Measurements from ENCODE around the gene METTL23.

The METTL23 gene

DNA sequence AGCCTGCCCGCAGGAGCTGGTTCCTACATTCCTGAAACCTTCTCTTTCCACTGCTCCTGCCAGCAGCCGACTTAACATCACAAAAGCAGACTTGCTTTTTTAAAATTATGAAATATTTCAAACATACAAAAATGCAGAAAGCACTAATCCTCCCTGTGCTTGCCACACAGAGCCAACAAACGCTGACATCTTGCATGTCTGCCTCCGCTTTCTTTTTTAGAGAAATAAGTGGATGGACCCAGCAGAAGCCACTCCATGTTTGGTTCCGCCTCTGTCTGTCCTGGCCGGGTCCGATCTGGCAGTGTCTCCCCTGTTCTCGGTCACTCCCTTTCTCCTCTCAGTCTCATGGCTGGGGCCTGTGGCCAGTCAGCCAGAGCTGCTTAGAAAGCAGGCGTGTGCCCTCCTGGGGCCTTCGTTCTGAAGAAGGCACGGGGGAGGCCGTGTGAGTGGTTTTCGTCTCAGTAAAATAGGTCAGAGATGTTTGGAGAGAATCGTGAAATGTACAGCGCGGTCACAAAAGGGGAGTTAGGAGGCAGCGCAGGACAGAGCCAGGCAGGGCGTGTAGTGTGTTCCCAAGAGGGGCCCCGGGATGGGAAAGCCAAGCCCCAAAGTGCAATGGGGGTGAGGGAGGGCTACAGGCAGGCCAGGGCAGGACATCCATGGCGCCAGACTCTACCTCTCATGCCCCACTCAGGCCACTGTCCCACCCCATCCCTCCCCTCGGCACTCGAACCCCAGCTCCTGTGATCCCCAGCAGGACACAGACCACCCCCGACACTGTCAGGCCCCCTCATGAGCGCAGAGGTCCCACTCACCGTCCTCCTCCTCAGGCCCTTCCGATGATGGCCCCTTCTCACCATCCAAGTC is 39.1 kb upstream of the METTL23 start:
- no peak overlapping the region for H3K4me3 ChIP-seq (ENCODE audit: low read length)
- peak; percentile 76 for DNase-seq (ENCODE audit: low read depth)
- TF ChIP-seq, protein P1, sequence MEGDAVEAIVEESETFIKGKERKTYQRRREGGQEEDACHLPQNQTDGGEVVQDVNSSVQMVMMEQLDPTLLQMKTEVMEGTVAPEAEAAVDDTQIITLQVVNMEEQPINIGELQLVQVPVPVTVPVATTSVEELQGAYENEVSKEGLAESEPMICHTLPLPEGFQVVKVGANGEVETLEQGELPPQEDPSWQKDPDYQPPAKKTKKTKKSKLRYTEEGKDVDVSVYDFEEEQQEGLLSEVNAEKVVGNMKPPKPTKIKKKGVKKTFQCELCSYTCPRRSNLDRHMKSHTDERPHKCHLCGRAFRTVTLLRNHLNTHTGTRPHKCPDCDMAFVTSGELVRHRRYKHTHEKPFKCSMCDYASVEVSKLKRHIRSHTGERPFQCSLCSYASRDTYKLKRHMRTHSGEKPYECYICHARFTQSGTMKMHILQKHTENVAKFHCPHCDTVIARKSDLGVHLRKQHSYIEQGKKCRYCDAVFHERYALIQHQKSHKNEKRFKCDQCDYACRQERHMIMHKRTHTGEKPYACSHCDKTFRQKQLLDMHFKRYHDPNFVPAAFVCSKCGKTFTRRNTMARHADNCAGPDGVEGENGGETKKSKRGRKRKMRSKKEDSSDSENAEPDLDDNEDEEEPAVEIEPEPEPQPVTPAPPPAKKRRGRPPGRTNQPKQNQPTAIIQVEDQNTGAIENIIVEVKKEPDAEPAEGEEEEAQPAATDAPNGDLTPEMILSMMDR (conservative IDR thresholded peaks at IDR 0.05; ENCODE audit: low read length) = no peak

DNA sequence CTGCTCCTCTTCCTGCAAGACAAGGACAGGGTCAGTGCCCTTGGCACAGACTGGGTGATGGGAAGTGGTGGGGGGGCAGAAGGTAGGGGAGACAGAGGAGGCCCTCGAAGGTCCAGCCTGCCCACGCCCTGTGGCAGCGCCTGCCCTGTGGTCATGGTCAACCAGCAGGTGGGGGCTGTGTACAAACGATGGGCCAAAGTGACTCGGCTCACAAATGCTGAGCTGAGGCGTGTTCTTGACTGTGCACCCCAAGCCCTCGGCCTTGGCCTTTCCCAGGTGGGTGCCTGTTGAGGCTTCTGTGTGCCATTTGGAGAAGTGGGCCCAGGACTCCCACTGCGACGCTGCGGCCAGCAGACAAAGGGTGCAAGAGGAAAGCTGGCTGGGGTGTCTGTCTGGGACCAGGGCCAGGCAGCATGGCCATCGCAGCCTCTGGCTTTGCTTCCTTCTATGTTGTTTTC is 38.4 kb upstream of the METTL23 start:
- H3K4me3 ChIP-seq (ENCODE audit: low read length) = no peak overlapping the region
- no peak for DNase-seq (ENCODE audit: low read depth)
- TF ChIP-seq, protein P1 (conservative IDR thresholded peaks at IDR 0.05; ENCODE audit: low read length) = no peak

DNA sequence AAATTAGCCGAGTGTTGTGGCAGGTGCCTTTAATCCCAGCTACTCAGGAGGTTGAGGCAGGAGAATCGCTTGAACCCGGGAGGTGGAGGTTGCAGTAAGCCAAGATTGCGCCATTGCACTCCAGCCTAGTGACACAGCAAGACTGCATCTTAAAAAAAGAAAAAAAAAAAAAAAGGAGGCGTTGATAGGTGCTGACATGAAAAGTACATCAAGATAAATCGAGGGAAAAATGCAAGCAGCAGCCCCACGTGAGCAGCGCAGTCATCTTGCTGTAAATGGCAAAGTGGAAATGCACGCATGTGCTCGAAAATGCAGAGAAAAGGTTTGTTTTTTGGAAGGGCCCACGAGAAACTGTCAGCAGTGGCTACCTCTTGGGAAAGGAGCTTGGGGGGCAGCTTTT is 36.8 kb upstream of the METTL23 start:
- H3K4me3 ChIP-seq (ENCODE audit: low read length) = no peak overlapping the region
- no peak for DNase-seq (ENCODE audit: low read depth)
- TF ChIP-seq, protein P1 (conservative IDR thresholded peaks at IDR 0.05; ENCODE audit: low read length) = no peak

DNA sequence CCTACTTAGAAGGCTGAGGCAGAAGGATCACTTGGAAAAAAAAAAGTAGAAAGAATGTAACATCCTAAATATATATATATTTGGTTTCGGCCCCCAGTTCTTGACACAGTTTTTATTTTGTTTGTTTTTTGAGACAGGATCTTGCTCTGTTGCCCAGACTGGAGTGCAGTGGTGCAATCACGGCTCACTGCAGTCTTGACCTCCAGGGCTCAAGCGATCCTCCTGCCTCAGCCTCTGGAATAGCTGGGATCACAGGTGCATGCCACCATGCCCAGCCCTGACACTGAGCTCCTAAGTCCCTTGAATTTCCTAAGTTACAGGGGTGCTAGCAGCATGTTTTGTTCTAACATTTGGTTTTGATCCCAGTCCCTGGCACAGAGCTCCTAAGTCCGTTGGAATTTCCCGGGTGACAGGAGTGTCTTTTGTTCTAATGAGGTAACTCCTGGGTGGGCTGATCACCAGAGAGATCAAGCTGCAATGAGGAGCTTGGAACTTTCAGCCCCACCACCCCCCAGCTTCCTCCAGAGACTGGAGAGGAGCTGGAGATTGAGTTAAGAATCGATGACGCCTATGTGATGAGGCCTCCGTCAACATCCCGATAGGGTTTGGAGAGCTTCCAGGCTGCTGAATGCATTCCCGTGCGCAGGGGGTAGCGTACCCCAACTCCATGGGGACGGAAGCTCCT is 35.9 kb upstream of the METTL23 start:
- no peak for DNase-seq (ENCODE audit: low read depth)
- TF ChIP-seq, protein P1 (conservative IDR thresholded peaks at IDR 0.05; ENCODE audit: low read length) = no peak
- no peak overlapping the region for H3K4me3 ChIP-seq (ENCODE audit: low read length)

DNA sequence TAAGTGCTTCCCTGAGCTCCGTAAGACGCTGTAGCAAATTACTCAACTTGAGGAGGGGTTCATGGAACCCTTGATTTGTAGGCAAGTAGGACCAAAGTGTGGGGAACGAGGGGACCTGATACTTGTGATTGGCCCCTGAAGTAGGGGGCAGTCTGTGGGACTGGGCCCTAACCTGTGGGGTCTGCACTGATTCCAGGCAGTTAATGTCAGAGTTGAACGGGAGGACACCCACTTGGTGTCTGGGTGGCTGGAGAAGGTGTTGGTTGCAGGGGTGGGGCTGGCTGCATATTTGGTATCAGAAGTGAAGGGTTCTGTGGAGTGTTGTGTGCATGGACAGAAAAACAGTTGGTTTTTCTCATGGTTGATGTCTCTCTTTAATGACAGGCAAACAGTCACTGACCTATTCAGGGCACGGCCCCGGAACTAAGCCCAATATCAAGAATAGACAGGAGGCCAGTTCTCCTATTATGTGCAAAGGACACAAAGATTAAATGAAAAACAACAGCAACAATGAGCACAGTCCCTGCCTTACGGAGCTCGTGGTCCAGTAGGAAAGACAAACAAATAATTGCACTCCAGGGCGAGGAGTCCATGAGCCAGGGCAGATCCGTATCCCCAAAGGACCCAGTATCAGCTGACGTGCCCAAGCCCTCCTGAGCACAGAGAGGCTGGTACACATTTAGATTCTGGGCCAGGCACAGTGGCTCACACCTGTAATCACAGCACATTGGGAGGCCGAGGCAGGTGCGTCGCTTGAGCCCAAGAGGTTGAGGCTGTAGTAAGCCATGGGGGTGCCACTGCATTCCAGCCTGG is 35.1 kb upstream of the METTL23 start:
- DNase-seq (ENCODE audit: low read depth) = no peak
- TF ChIP-seq, protein P1 (conservative IDR thresholded peaks at IDR 0.05; ENCODE audit: low read length) = no peak
- no peak overlapping the region for H3K4me3 ChIP-seq (ENCODE audit: low read length)

DNA sequence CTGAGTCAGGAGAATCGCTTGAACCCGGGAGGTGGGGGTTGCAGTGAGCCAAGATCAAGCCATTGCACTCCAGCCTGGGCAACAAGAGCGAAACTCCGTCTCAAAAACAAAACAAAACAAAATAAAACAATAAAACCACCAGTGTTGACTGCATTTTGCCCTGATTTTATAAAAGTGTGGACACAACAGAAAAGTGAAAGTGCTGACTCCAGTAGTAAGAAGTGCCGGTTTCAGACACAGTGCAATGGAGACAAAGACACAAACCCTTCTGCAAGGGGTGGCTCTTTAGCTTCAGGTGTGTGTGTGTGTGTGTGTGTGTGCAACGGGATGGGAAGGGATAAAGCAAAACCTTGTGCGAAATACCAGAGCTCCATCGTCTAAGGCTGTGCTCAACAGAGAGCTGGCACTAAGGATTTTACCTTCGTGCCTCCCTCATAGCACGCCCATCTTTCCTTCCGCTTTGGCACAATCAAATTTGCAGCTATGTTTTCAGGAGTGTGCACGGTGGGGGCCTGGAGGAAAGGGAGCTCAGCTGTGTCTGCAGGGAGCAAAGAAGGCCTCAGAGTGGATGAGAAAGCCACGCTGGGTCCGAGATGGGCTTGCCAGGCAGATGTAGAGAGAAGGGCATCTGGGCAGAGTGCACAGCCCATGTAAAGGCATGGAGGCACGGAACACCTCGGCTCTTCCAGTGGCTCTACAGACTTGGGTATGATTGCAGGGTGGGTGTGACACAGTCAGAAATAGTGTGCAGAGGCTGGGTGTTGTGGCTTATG is 31.4 kb upstream of the METTL23 start:
- no peak for DNase-seq (ENCODE audit: low read depth)
- TF ChIP-seq, protein P1 (conservative IDR thresholded peaks at IDR 0.05; ENCODE audit: low read length) = no peak
- no peak overlapping the region for H3K4me3 ChIP-seq (ENCODE audit: low read length)

Measured in AG10803 (cell line).